ENCODE results near the gene LATS2. TPM values are rescaled to one million over a fixed set of nuclear protein-coding genes. Genes with fewer than 3 reads are reported as not detected.

LATS2 gene
- total RNA-seq, 6 experiments from 2014 or later = 6.8 to 12.8 (median 8.7) TPM

DNA sequence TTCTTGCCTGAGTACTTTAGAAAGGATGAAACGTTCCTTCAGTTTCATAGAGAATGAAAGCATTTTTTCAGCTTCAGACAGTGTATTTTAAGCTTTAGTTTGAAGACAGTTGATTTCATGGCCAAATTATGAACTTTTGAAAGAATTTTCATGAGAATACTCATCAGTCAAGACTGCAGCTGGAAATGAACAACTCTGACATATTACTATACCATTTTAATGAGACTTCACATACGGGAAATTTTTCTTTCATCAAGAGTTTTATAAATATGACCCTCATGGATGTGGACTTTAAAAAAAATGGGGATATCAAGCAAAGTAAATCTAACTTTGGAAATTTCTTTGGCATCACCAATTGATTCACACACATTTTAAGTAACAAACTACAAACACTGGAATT is 6.4 kb downstream of the LATS2 start:
- Histone ChIP-seq H3K4me1 (peaks cover 0 to 10% (median 0%) of the 10 kb centered on the region in 4 donors), H3K4me3 (no peak overlapping the region), H3K27ac (no peak overlapping the region), H3K9me3 (no peaks in the 10 kb centered on the region), H3K36me3 (no peaks in the 10 kb centered on the region), H3K27me3 (no peaks in the 10 kb centered on the region)
- intact Hi-C loops (cut with DNase I) = no loop called here
- TF ChIP-seq, protein P1, sequence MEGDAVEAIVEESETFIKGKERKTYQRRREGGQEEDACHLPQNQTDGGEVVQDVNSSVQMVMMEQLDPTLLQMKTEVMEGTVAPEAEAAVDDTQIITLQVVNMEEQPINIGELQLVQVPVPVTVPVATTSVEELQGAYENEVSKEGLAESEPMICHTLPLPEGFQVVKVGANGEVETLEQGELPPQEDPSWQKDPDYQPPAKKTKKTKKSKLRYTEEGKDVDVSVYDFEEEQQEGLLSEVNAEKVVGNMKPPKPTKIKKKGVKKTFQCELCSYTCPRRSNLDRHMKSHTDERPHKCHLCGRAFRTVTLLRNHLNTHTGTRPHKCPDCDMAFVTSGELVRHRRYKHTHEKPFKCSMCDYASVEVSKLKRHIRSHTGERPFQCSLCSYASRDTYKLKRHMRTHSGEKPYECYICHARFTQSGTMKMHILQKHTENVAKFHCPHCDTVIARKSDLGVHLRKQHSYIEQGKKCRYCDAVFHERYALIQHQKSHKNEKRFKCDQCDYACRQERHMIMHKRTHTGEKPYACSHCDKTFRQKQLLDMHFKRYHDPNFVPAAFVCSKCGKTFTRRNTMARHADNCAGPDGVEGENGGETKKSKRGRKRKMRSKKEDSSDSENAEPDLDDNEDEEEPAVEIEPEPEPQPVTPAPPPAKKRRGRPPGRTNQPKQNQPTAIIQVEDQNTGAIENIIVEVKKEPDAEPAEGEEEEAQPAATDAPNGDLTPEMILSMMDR (IDR thresholded peaks at IDR 0.05) = no peak
- TF ChIP-seq POLR2A (IDR thresholded peaks at IDR 0.05) = no peak
- WGBS (ENCODE audit: insufficient coverage, low coverage, low lambda C conversion rate, missing lambda C conversion rate) = 34% methylated on average over 2 of the region's 2 CpGs
- no peak for ATAC-seq
- DNase-seq = no peak

DNA sequence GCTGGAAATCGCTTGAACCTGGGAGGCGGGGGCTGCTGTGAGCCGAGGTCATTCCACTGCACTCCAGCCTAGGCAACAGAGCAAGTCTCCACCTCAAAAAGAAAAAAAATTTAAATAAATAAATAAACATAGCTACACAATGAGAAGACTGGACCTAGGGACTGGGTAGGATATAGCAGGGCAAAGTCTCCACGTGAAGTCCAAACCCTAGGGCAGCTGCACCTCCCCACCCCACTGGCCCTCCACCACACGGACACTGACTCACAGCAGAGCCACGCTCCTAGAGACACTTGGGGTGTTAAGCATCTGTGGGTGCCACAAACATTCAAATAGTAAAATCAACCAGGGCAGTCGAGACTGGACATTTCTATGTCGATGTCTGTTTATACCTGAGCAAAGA is 7.1 kb downstream of the LATS2 start:
- Histone ChIP-seq H3K4me3 (no peak overlapping the region), H3K9me3 (no peaks in the 10 kb centered on the region), H3K27ac (no peak overlapping the region), H3K27me3 (no peaks in the 10 kb centered on the region), H3K4me1 (peaks cover 0 to 3% (median 0%) of the 10 kb centered on the region in 4 donors), H3K36me3 (no peaks in the 10 kb centered on the region)
- intact Hi-C loops (cut with DNase I) = no loop called here
- 48% methylated on average over 3 of the region's 8 CpGs for WGBS (ENCODE audit: insufficient coverage, low coverage, low lambda C conversion rate, missing lambda C conversion rate)
- no peak for DNase-seq
- peak; percentile 33 to 82 (median 74) for ATAC-seq
- TF ChIP-seq POLR2A (IDR thresholded peaks at IDR 0.05) = no peak
- TF ChIP-seq, protein P1 (IDR thresholded peaks at IDR 0.05) = no peak

DNA sequence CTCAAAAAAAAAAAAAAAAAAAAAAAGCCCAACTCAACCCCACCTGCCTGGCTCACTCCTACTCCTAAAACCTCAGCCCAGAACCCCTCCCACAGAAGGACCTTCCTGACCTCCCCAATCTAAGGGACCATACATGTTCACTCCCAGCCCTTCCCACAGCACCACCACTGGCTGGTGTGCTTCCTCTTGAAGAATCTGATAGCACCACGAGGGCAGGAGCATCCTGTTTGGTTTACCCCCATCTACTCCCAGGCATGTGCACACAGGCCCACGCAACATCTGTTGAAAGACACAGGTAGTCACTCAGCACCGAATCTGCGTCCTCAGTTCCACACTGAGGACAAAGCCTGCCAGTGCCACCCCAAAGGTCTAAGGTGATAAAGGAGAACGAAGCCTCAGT is 8.2 kb downstream of the LATS2 start:
- DNase-seq = peak in 1 of 3 donors; percentile 28
- H3K27me3 ChIP-seq = no peaks in the 10 kb centered on the region
- no peak for TF ChIP-seq POLR2A (IDR thresholded peaks at IDR 0.05)
- TF ChIP-seq, protein P1 (IDR thresholded peaks at IDR 0.05) = no peak
- intact Hi-C loops (cut with DNase I) = no loop called here
- no peaks in the 10 kb centered on the region for H3K9me3 ChIP-seq
- ATAC-seq = no peak
- no peaks in the 10 kb centered on the region for H3K36me3 ChIP-seq
- H3K4me1 ChIP-seq = peaks cover 0 to 3% (median 0%) of the 10 kb centered on the region in 4 donors
- 70% methylated on average over 4 of the region's 5 CpGs for WGBS (ENCODE audit: insufficient coverage, low coverage, low lambda C conversion rate, missing lambda C conversion rate)
- no peak overlapping the region for H3K4me3 ChIP-seq
- H3K27ac ChIP-seq = no peak overlapping the region

DNA sequence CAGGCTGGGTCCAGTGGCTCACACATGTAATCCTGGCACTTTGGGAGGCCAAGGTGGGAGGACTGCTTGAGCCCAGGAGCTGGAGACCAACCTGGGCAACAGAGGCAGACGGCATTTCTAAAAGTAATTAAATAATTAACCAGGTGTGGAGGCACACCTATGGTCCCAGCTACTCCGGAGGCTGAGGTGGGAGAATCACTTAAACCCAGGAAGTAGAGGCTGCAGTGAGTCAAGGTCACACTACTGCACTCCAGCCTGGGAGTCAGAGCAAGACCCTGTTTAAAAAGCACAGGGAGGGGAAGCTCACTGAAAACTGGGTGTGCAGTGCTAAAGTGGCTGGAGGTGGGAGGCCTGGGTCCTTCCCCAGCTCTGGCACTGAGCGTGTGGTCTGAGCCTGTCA is 9.7 kb downstream of the LATS2 start:
- ATAC-seq = no peak
- intact Hi-C loops (cut with DNase I) = no loop called here
- Histone ChIP-seq H3K27me3 (no peaks in the 10 kb centered on the region), H3K4me1 (peaks cover 0 to 8% (median 0%) of the 10 kb centered on the region in 4 donors), H3K36me3 (peaks cover 0 to 2% (median 0%) of the 10 kb centered on the region in 4 donors), H3K27ac (no peak overlapping the region), H3K4me3 (no peak overlapping the region), H3K9me3 (no peaks in the 10 kb centered on the region)
- 85% methylated on average over 2 of the region's 3 CpGs for WGBS (ENCODE audit: insufficient coverage, low coverage, low lambda C conversion rate, missing lambda C conversion rate)
- no peak for DNase-seq
- no peak for TF ChIP-seq POLR2A (IDR thresholded peaks at IDR 0.05)
- TF ChIP-seq, protein P1 (IDR thresholded peaks at IDR 0.05) = no peak
